GM18870 (cell line): Measurements from ENCODE around the gene CBLL2.
"Not testable (repeated sequence)": the region's sequence is repeated elsewhere in the genome, so short reads cannot be mapped to it uniquely, and the experiment has no call there.

Experiments used
- ATAC-seq: cut with Tn5 transposase; IDR thresholded peaks from one replicate; pipeline ENCODE4 v1.9.1; 2021; ENCODE audit warnings: moderate library complexity; ENCODE audit not compliant: unreplicated experiment

Gene CBLL2, protein sequence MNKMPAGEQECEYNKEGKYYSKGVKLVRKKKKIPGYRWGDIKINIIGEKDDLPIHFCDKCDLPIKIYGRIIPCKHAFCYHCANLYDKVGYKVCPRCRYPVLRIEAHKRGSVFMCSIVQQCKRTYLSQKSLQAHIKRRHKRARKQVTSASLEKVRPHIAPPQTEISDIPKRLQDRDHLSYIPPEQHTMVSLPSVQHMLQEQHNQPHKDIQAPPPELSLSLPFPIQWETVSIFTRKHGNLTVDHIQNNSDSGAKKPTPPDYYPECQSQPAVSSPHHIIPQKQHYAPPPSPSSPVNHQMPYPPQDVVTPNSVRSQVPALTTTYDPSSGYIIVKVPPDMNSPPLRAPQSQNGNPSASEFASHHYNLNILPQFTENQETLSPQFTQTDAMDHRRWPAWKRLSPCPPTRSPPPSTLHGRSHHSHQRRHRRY

GRCh38 chrX:22272613-22273012, at the start of gene CBLL2:
TSS of gene CBLL2 (plus strand) at chrX:22272913. CDS start at chrX:22272992, 79 bp downstream.
- ATAC-seq, result no peak

GRCh38 chrX:22234380-22234779, 38.3 kb upstream of the CBLL2 start:
- ATAC-seq, result no peak

GRCh38 chrX:22237479-22237878, 35.2 kb upstream of the CBLL2 start:
- ATAC-seq, result no peak

DNA sequence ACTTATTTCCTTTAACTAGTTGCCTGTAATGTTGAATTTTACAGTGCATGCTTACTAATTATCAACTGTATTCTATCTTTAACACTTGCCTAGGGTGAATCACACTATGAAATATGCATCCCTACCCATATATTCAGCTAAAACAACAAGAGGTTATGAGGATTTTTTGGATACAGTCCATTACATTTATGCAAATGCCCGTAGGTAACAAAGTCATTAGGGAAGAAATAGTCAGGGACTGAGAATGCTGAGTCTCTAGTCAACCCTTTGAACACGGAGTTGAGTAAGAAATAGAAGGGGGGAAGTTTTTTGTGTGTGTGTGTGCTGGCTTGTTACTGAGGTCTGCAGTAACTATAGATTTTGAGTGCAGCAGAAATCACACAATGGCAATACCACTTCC, 26.1 kb upstream of the CBLL2 start:
- ATAC-seq, result no peak

DNA sequence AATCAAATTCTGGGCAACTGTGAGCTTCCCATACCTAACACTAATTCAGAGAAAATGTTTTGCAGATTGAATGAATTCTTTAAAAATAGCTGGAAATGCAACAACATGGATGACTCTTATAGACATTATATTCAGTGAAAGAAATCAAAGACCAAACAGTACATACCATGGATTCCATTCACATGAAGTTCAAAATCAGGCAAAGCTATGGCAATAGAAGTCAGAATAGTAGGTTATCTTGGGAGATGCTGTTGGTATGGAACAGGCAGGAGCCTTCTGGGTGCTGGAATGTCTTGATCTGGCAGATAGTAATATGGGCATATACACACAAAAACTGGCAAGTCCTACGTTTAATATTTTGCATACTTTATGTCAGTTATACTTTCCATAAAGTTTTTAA, 25.5 kb upstream of the CBLL2 start:
- ATAC-seq, result no peak

GRCh38 chrX:22248401-22248800, 24.3 kb upstream of the CBLL2 start:
- ATAC-seq, result no peak

GRCh38 chrX:22249371-22249770, 23.3 kb upstream of the CBLL2 start:
- ATAC-seq, result no peak

DNA sequence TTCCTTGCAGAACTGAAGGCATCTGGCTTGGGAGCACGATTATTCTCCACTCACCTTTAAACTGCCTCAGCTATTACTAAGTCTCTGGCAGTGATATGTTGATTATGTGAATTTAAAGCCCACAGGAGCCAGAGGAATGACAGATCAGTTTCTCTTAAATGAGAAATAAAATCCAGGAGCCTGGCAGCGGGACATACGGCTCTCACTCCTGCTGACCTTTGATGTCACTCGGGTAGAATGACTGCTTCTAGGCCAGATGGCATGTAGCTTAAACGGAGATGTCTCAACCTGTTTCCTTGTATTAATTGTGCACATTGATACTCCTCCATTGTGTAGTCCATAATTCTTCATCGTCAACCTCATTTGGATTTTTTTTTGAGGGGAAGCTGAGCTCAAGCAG, 4.0 kb upstream of the CBLL2 start:
- no peak for ATAC-seq

DNA sequence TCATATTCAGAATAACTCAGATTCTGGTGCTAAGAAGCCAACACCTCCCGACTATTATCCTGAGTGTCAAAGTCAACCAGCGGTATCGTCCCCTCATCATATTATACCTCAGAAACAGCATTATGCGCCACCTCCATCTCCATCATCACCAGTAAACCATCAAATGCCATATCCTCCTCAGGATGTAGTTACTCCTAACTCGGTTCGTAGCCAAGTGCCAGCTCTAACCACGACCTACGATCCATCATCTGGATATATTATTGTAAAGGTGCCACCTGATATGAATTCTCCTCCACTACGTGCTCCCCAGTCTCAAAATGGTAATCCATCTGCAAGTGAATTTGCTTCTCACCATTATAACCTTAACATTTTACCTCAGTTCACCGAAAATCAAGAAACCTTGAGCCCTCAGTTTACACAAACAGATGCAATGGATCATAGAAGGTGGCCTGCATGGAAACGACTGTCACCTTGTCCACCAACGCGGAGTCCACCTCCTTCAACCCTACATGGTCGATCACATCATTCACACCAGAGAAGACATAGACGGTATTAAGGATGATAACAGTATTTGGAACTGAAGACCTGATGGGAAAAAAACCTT, 1.1 kb downstream of the CBLL2 start:
- ATAC-seq, result no peak

DNA sequence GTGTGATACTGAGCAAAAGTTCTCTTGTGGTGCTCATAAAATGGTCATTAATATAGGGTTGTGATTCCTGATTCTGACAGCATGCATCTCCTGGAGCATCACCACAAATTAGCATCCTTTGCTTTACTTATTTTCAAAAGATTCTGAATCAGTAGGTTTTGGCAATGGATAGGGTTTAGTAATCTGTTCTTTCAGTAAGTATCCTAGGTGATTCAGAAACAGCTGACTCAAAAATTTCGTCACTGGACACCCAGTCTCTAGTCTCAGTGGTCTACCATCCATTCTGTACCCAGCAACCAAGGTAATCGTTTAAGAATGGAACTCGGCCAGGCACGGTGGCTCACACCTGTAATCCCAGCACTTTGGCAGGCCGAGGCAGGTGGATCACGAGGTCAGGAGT, 4.1 kb downstream of the CBLL2 start:
- no peak for ATAC-seq

DNA sequence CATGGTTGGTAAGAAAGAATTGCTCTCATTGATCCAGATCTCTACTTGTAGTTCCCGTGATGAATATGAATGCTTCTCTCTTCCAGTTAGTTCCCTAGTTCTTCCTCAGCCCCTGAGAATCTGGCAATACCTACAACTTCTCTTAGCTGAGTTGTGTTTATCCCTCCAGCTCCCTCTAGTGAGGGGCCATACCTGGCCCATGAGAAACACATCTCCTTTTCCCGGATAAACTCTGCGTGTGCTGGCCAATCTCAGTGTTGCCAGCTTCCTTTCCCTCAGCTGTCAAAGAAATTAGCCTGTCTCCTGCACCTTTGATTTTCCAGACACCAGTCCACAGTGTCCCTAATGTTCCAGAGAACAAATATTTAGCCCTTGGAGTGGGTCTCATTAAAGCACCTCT, 5.7 kb downstream of the CBLL2 start:
- ATAC-seq, result no peak

DNA sequence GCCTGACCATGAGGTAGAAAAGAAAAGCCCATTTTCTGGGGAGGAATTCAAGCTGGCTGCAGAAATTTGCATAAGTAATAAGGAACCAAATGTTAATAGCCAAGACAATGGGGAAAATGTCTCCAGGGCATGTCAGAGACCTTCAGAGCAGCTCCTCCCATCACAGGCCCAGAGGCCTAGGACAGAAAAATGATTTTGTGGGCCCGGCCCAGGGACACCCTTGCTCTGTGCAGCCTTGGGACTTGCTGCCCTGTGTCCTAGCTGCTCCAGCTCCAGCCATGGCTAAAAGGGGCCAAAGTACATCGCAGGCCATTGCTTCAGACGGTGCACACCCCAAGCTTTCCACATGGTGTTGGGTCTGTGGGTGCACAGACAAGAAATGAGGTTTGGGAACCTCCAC, 16.5 kb downstream of the CBLL2 start:
- not testable (repeated sequence) for ATAC-seq

DNA sequence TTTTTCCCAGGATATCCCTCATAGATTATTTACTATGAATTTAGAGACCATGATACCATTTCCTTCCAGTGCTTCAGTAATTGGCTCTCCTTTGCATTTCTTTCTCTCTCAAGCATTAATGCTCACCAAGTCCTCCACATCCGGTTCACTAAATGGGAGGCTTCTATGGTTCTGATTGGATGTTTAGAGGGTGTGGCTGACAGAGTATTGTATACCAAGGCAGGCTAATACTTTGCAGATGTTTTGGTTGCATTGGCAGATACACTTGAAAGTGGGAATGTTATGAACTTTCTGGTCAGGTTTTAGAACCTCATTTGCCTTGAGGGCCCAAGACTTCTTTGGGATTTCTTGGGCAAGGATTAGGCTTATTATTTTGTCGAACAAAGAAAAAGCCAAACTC, 24.2 kb downstream of the CBLL2 start:
- no peak for ATAC-seq

DNA sequence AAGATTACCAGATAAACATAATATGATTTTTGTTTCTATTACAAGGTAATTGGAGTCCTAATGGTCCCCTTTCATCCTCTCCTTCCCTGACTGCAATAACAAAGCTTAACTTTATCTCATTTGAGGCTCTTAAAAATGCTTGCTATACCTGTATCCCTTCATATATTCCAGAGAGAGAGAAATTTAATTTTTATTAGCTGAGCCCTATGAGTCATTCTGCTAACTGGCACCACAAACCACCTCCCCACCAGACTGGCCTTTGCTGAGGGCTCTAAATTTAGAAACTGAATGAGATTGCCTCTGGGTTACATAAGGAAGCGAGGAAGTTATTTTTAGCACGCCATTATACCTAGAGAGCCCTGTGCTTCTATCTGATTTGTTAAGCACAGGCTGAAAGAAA, 27.4 kb downstream of the CBLL2 start:
- ATAC-seq, result peak; percentile 77

DNA sequence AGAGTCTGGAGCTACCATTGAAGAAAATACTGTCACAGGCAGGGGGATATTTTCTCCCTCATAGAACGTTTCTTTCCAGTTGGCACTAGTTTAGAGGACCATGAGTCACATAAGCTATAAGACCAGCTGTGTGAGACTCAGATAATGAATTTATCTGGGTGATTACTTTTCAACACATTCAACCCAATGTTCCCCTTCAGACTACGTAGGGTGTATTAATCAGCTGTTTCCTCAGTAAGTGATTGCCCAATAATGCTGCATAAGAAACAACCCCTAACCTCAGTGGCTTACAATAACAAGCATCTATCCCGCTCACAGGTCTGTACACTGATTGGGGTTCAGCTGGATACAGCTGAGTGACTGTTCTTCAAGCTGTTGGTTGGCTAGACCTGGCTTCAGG, 38.1 kb downstream of the CBLL2 start:
- ATAC-seq, result no peak

DNA sequence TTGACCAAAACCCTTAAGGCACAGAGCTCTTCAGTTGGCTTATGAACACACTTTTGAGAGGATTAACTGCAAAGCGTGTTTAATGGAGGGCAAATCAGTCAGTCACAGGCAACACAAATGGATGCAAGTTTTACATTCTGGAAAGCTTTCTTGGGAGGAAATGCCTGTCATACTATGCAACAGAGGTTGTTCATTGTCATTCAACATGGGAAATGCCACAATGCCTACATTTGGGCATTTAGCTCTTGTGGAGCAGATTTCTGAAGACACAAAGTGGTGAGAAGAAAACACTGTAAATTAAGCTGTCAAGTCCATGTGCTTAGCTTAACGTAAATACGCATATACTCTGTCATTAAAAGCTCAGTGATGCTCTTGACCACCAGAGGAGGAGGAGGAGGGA, 41.1 kb downstream of the CBLL2 start:
- no peak for ATAC-seq

DNA sequence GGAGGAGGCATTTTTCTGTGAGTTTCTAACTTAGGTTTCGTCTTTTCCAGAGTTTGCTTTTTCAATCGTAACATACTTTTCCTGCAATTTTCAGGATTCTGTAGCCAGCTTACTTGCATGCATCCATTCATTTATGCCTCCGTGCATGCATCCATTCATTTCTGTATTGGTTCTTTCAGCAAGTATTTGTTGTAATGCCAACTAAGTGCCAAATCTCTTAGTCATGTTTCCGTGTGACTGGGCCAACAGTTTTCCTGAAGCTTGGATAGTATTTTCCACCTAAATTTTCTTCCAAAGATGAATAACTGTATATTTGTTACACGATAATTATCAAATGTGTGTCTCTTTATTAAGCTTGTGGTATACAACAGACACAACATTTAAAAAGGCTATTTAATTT, 41.5 kb downstream of the CBLL2 start:
- no peak for ATAC-seq

- no peak for ATAC-seq
These were observed 42.0 kb downstream of the CBLL2 start for GRCh38 chrX:22314692-22315091.

- no peak for ATAC-seq
These were observed 42.4 kb downstream of the CBLL2 start for GRCh38 chrX:22315151-22315550.

DNA sequence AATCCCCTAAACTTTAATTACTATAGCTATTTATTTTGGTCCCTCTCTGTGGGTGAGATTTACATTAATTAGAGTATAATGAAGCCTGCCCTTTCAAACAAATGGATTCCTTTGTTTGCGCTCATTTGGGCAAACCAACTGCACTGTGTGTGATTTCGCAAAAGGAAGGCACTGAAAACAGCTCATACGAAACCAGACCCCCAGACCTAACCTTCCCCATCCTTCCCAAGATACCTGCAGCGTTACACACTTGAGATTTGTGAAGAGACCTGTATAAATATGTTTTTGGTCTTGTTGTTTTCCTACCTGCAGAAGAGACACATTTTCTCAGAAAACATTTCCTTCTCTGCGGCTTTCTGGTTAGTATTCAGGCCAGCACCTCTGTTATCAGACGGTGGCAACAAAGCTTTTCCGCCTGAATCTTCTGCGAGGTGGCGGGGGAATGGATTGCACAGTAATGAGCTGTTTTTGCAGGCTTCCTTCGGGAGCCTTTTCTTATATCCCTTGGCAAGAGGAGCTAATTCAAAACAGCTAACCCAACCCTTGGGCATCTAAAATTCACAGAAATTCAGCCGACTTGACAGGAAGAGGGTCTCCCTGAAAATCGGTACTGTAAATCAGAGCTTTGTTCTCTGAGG, 47.6 kb downstream of the CBLL2 start:
- no peak for ATAC-seq

DNA sequence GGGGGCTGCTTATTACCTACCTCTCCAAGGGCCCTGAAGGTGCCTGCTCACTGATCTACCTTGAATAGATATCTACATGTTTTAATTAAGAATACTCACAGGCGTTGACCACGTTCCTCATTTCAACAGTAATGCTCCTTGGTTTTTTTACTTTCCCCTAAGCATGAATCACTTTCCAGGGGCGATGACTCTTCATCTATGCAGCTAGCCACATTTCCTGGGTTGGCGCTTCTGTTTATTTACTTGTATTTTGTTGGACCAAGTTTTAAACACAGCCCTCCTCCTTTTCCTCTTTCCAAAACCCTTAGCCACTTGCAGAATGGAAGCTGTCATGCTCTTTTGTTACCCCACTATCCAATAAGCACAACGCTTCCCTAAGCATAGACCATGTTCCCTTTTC, 50.8 kb downstream of the CBLL2 start:
- ATAC-seq, result no peak
